T-helper 1 cell treated with Interleukin-12 subunit alpha and Interleukin-12 subunit beta and Interleukin-4 antibody, amounts not matched to agents 30 μg/mL and 1 μg/mL, for 36 hours (primary cell): ENCODE measurements around the gene GPR137B.
"Not testable (repeated sequence)": the region's sequence is repeated elsewhere in the genome, so short reads cannot be mapped to it uniquely, and the experiment has no call there.

Source experiments
- H3K27ac Mint-ChIP-seq: one replicate; pipeline ENCODE4 v1.8.0; 2021; ENCODE audit warnings: mild to moderate bottlenecking, mixed read lengths
- H3K27me3 Mint-ChIP-seq: one replicate; pipeline ENCODE4 v1.8.0; 2021; ENCODE audit warnings: low read depth, mixed read lengths
- H3K36me3 Mint-ChIP-seq: one replicate; pipeline ENCODE4 v1.8.0; 2021; ENCODE audit warnings: low read depth, mixed read lengths
- H3K4me1 Mint-ChIP-seq: one replicate; pipeline ENCODE4 v1.8.0; 2021; ENCODE audit warnings: low read depth, mixed read lengths
- H3K4me3 Mint-ChIP-seq: one replicate; pipeline ENCODE4 v1.8.0; 2021; ENCODE audit warnings: mild to moderate bottlenecking, moderate library complexity, mixed read lengths
- H3K9me3 Mint-ChIP-seq: one replicate; pipeline ENCODE4 v1.8.0; 2021; ENCODE audit warnings: mixed read lengths

The GPR137B gene

GRCh38 chr1:236142253-236143103, at the start of gene GPR137B:
TSS of gene GPR137B (plus strand) at chr1:236142539. CDS start at chr1:236142623, 84 bp downstream.
- peaks cover 54% of the 10 kb centered on the region for H3K27me3 Mint-ChIP-seq
- no peaks in the 10 kb centered on the region for H3K9me3 Mint-ChIP-seq
- peaks cover 9% of the 10 kb centered on the region for H3K4me1 Mint-ChIP-seq
- H3K36me3 Mint-ChIP-seq, result peaks cover 2% of the 10 kb centered on the region
- peak within 1 kb of the TSS; percentile 61 for H3K27ac Mint-ChIP-seq
- H3K4me3 Mint-ChIP-seq, result peak within 1 kb of the TSS; percentile 94

- H3K27ac Mint-ChIP-seq, result no peak overlapping the region
- peaks cover 1% of the 10 kb centered on the region for H3K27me3 Mint-ChIP-seq
- H3K36me3 Mint-ChIP-seq, result no peaks in the 10 kb centered on the region
- H3K4me3 Mint-ChIP-seq, result no peak overlapping the region
- H3K4me1 Mint-ChIP-seq, result peaks cover 2% of the 10 kb centered on the region
- H3K9me3 Mint-ChIP-seq, result peaks cover 12% of the 10 kb centered on the region
Observed at GRCh38 chr1:236092899-236093298, 49.4 kb upstream of the GPR137B start.

GRCh38 chr1:236095705-236096520, 46.4 kb upstream of the GPR137B start:
- Mint-ChIP-seq H3K27me3 (no peaks in the 10 kb centered on the region), H3K4me1 (peaks cover 2% of the 10 kb centered on the region)

GRCh38 chr1:236096660-236097482, 45.5 kb upstream of the GPR137B start:
- H3K4me3 Mint-ChIP-seq, H3K4me1 Mint-ChIP-seq, H3K27me3 Mint-ChIP-seq, H3K36me3 Mint-ChIP-seq: not testable (repeated sequence)
- H3K9me3 Mint-ChIP-seq, result peaks cover 12% of the 10 kb centered on the region
- H3K27ac Mint-ChIP-seq, result peak overlapping the region; percentile 80

More at GRCh38 chr1:236095705-236096520, 46.4 kb upstream of the GPR137B start:
- Mint-ChIP-seq H3K27ac (no peak overlapping the region), H3K36me3 (no peaks in the 10 kb centered on the region), H3K9me3 (peaks cover 12% of the 10 kb centered on the region), H3K4me3 (no peak overlapping the region)

- no peaks in the 10 kb centered on the region for H3K36me3 Mint-ChIP-seq
- no peaks in the 10 kb centered on the region for H3K27me3 Mint-ChIP-seq
- H3K4me1 Mint-ChIP-seq, result no peaks in the 10 kb centered on the region
- no peak overlapping the region for H3K4me3 Mint-ChIP-seq
- no peak overlapping the region for H3K27ac Mint-ChIP-seq
- peaks cover 12% of the 10 kb centered on the region for H3K9me3 Mint-ChIP-seq
Observed at GRCh38 chr1:236098267-236098666, 44.1 kb upstream of the GPR137B start.

GRCh38 chr1:236099355-236099974, 42.9 kb upstream of the GPR137B start:
- H3K36me3 Mint-ChIP-seq, result no peaks in the 10 kb centered on the region
- no peak overlapping the region for H3K4me3 Mint-ChIP-seq
- H3K4me1 Mint-ChIP-seq, result peaks cover 2% of the 10 kb centered on the region
- H3K27me3 Mint-ChIP-seq, result peaks cover 4% of the 10 kb centered on the region
- H3K27ac Mint-ChIP-seq, result no peak overlapping the region
- H3K9me3 Mint-ChIP-seq, result peaks cover 12% of the 10 kb centered on the region

GRCh38 chr1:236100799-236101198, 41.5 kb upstream of the GPR137B start:
- no peaks in the 10 kb centered on the region for H3K36me3 Mint-ChIP-seq
- peaks cover 9% of the 10 kb centered on the region for H3K9me3 Mint-ChIP-seq
- H3K4me1 Mint-ChIP-seq, result peaks cover 2% of the 10 kb centered on the region
- no peak overlapping the region for H3K4me3 Mint-ChIP-seq
- no peak overlapping the region for H3K27ac Mint-ChIP-seq
- H3K27me3 Mint-ChIP-seq, result peaks cover 4% of the 10 kb centered on the region

- Mint-ChIP-seq H3K9me3 (peaks cover 4% of the 10 kb centered on the region), H3K4me3 (no peak overlapping the region), H3K4me1 (peaks cover 2% of the 10 kb centered on the region), H3K27me3 (peaks cover 4% of the 10 kb centered on the region), H3K27ac (no peak overlapping the region), H3K36me3 (no peaks in the 10 kb centered on the region)
Observed at GRCh38 chr1:236101233-236102200, 40.8 kb upstream of the GPR137B start.

- Mint-ChIP-seq H3K4me1 (peaks cover 2% of the 10 kb centered on the region), H3K9me3 (no peaks in the 10 kb centered on the region), H3K36me3 (no peaks in the 10 kb centered on the region), H3K27ac (no peak overlapping the region), H3K4me3 (no peak overlapping the region), H3K27me3 (peaks cover 4% of the 10 kb centered on the region)
Observed at GRCh38 chr1:236102611-236103010, 39.7 kb upstream of the GPR137B start.

- Mint-ChIP-seq H3K36me3 (no peaks in the 10 kb centered on the region), H3K9me3 (no peaks in the 10 kb centered on the region), H3K27ac (no peak overlapping the region), H3K4me1 (peaks cover 2% of the 10 kb centered on the region), H3K27me3 (peaks cover 4% of the 10 kb centered on the region), H3K4me3 (no peak overlapping the region)
Observed at GRCh38 chr1:236103059-236103458, 39.3 kb upstream of the GPR137B start.

- Mint-ChIP-seq H3K27ac (peak overlapping the region; percentile 46), H3K36me3 (no peaks in the 10 kb centered on the region), H3K4me1 (peaks cover 2% of the 10 kb centered on the region), H3K27me3 (peaks cover 4% of the 10 kb centered on the region), H3K4me3 (no peak overlapping the region), H3K9me3 (no peaks in the 10 kb centered on the region)
Observed at GRCh38 chr1:236103646-236104218, 38.6 kb upstream of the GPR137B start.

- H3K36me3 Mint-ChIP-seq, result no peaks in the 10 kb centered on the region
- H3K27ac Mint-ChIP-seq, result no peak overlapping the region
- H3K27me3 Mint-ChIP-seq, result peaks cover 4% of the 10 kb centered on the region
- H3K4me3 Mint-ChIP-seq, result no peak overlapping the region
- H3K4me1 Mint-ChIP-seq, result peaks cover 3% of the 10 kb centered on the region
- no peaks in the 10 kb centered on the region for H3K9me3 Mint-ChIP-seq
Observed at GRCh38 chr1:236107121-236107907, 35.0 kb upstream of the GPR137B start.
